Measurements from ENCODE around the gene SCGB3A1. TPM values are rescaled to one million over a fixed set of nuclear protein-coding genes. Genes with fewer than 3 reads are reported as not detected.

The SCGB3A1 gene
- total RNA-seq, 1 donor from 2014 or later, result 86.9 TPM

GRCh38 chr5:180586870-180587269, 4.4 kb downstream of the SCGB3A1 start:
- H3K36me3 ChIP-seq, result no peaks in the 10 kb centered on the region
- H3K4me1 ChIP-seq, result peaks cover 17% of the 10 kb centered on the region
- H3K27ac ChIP-seq, result no peak overlapping the region
- no peak overlapping the region for H3K4me3 ChIP-seq
- TF ChIP-seq CTCF (IDR thresholded peaks at IDR 0.05), result no peak
- H3K9me3 ChIP-seq, result no peaks in the 10 kb centered on the region
- ATAC-seq, result no peak
- H3K27me3 ChIP-seq, result peaks cover 22% of the 10 kb centered on the region
- DNase-seq, result no peak
- intact Hi-C loops (cut with DNase I), result no loop called here

DNA sequence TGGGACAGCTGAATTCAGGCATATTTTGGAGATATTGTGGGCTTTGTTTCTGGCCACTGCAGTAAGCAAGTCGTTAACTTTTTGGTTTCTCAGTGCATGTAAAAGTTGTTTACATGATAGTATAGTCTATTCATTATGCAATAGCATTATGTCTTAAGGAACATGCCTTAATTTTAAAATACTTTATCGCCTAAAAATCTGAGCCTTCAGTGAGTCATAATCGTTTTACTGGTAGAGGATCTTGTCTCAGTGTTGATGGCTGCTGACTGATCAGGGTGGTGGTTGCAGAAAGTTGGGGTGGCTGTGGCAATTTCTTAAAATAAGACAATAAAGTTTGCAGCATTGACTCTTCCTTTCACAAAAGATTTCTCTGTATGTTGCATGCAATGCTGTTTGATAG, 5.1 kb downstream of the SCGB3A1 start:
- intact Hi-C loops (cut with DNase I), result no loop called here
- peaks cover 12% of the 10 kb centered on the region for H3K4me1 ChIP-seq
- DNase-seq (no peak), ATAC-seq (no peak)
- peaks cover 16% of the 10 kb centered on the region for H3K27me3 ChIP-seq
- no peaks in the 10 kb centered on the region for H3K9me3 ChIP-seq
- H3K36me3 ChIP-seq, result no peaks in the 10 kb centered on the region
- no peak for TF ChIP-seq CTCF (IDR thresholded peaks at IDR 0.05)
- no peak overlapping the region for H3K4me3 ChIP-seq
- H3K27ac ChIP-seq, result no peak overlapping the region

GRCh38 chr5:180583738-180584137, 7.6 kb downstream of the SCGB3A1 start:
- Histone ChIP-seq H3K9me3 (no peaks in the 10 kb centered on the region), H3K27me3 (no peaks in the 10 kb centered on the region), H3K4me1 (no peaks in the 10 kb centered on the region), H3K27ac (no peak overlapping the region), H3K4me3 (no peak overlapping the region), H3K36me3 (no peaks in the 10 kb centered on the region)
- no peak for TF ChIP-seq CTCF (IDR thresholded peaks at IDR 0.05)
- intact Hi-C loops (cut with DNase I), result no loop called here
- DNase-seq (no peak), ATAC-seq (no peak)

DNA sequence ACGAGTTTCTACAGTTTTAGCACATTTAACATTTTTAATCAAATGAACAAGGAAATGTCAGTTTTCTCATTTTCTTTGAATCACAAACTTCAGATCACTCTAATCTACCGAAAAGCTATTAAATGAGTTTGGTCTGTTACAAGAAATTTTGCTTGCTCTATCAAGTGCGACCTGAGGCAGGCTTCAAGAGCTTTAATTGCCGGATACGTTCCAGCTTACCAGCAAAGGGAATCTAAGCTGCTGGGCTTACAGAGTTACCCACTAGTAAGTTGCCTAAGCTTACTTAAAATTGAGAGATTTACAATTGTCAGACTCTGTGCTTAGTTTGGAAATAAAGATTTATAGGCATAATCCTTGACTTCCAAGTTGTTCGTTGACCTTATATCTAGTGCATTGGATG, 10.6 kb downstream of the SCGB3A1 start:
- TF ChIP-seq CTCF (IDR thresholded peaks at IDR 0.05), result no peak
- no peak overlapping the region for H3K27ac ChIP-seq
- H3K27me3 ChIP-seq, result no peaks in the 10 kb centered on the region
- H3K36me3 ChIP-seq, result peaks cover 18% of the 10 kb centered on the region
- H3K4me1 ChIP-seq, result no peaks in the 10 kb centered on the region
- no peak overlapping the region for H3K4me3 ChIP-seq
- no peaks in the 10 kb centered on the region for H3K9me3 ChIP-seq
- no peak for ATAC-seq
- intact Hi-C loops (cut with DNase I), result no loop called here
- DNase-seq, result no peak

DNA sequence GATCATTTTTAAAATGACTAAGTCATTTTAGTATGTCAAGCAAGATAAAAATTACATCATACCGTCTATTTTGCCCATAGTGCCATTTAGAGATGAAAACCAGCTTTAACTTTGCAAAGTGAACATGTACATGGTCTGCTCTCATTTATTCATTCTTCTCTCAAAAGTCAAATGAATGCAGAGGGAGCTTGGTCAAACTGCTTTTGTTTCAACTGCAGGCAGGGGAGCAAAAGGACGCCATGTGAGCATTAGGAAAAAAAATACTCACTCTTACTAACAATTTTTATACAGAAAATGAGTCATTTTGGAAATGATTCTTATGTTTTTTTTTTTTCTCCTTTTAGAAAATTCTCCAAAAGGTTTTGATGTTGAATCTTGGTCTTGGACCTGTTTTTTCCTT, 15.7 kb downstream of the SCGB3A1 start:
- H3K4me3 ChIP-seq, result no peak overlapping the region
- DNase-seq, result no peak
- ATAC-seq, result no peak
- intact Hi-C loops (cut with DNase I), result no loop called here
- H3K27ac ChIP-seq, result no peak overlapping the region
- H3K9me3 ChIP-seq, result no peaks in the 10 kb centered on the region
- no peak for TF ChIP-seq CTCF (IDR thresholded peaks at IDR 0.05)
- H3K27me3 ChIP-seq, result no peaks in the 10 kb centered on the region
- H3K4me1 ChIP-seq, result no peaks in the 10 kb centered on the region
- peaks cover 54% of the 10 kb centered on the region for H3K36me3 ChIP-seq

GRCh38 chr5:180568914-180569313, 22.4 kb downstream of the SCGB3A1 start:
- DNase-seq, result no peak
- no peak overlapping the region for H3K4me3 ChIP-seq
- no peaks in the 10 kb centered on the region for H3K4me1 ChIP-seq
- H3K27me3 ChIP-seq, result no peaks in the 10 kb centered on the region
- H3K36me3 ChIP-seq, result peaks cover 77% of the 10 kb centered on the region
- ATAC-seq, result no peak
- intact Hi-C loops (cut with DNase I), result no loop called here
- no peaks in the 10 kb centered on the region for H3K9me3 ChIP-seq
- no peak for TF ChIP-seq CTCF (IDR thresholded peaks at IDR 0.05)
- no peak overlapping the region for H3K27ac ChIP-seq
